ENCODE data around the gene PURB. TPM values are rescaled to one million over a fixed set of nuclear protein-coding genes. Genes with fewer than 3 reads are reported as not detected.
A peak's percentile ranks its signal among the peaks of the same experiment; 100 is the strongest.

Gene PURB
- total and polyA plus RNA-seq, 2 experiments from 2014 or later: 1.6 to 17.0 TPM

DNA sequence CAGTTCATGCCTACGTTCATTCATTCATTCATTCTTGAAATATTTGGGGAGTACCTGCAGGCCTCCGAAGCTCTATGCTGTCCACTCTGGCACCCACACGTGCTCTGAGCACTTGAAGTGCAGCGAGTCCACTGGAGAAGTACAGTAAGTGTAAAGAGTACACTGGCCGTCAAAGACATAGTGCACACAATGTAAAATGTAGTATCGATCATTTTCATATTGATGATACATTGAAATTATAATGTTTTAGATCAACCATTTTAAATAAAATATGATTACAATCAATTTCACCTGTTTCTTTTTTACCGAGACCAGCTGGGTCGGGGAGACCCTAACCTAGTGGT lies 37.0 kb upstream of the PURB start:
- Histone ChIP-seq H3K9me3 (ENCODE audit: low read depth) (no peaks in the 10 kb centered on the region), H3K79me2 (ENCODE audit: insufficient read depth) (no peaks in the 10 kb centered on the region), H3K27ac (no peak overlapping the region), H3K9ac (no peak overlapping the region), H3K4me1 (ENCODE audit: insufficient read depth) (no peaks in the 10 kb centered on the region), H3K36me3 (ENCODE audit: low read depth) (no peaks in the 10 kb centered on the region), H3K9me2 (ENCODE audit: insufficient read depth) (no peaks in the 10 kb centered on the region), H2AFZ (peak overlapping the region; percentile 68), H3F3A (ENCODE audit: insufficient read depth) (no peaks in the 10 kb centered on the region), H3K27me3 (replicated peaks; ENCODE audit: insufficient read depth) (no peaks in the 10 kb centered on the region), H4K20me1 (ENCODE audit: insufficient read depth) (no peaks in the 10 kb centered on the region), H3K4me3 (no peak overlapping the region), H3K4me2 (ENCODE audit: unreplicated experiment) (no peak overlapping the region)
- no peak for DNase-seq
- in situ Hi-C loops (cut with MboI): no loop called here
- 42 to 44% methylated on average over 8 of the region's 8 CpGs for WGBS, 2 experiments (ENCODE audit: low coverage in 1 of 2, low lambda C conversion rate in 2 of 2, missing lambda C conversion rate in 2 of 2)
- TF ChIP-seq EZH2phosphoT487 (IDR thresholded peaks at IDR 0.05; ENCODE audit: insufficient read depth, low read depth) (no peak), EZH2 (IDR thresholded peaks at IDR 0.05; ENCODE audit: insufficient read depth, poor library complexity, severe bottlenecking) (no peak)

DNA sequence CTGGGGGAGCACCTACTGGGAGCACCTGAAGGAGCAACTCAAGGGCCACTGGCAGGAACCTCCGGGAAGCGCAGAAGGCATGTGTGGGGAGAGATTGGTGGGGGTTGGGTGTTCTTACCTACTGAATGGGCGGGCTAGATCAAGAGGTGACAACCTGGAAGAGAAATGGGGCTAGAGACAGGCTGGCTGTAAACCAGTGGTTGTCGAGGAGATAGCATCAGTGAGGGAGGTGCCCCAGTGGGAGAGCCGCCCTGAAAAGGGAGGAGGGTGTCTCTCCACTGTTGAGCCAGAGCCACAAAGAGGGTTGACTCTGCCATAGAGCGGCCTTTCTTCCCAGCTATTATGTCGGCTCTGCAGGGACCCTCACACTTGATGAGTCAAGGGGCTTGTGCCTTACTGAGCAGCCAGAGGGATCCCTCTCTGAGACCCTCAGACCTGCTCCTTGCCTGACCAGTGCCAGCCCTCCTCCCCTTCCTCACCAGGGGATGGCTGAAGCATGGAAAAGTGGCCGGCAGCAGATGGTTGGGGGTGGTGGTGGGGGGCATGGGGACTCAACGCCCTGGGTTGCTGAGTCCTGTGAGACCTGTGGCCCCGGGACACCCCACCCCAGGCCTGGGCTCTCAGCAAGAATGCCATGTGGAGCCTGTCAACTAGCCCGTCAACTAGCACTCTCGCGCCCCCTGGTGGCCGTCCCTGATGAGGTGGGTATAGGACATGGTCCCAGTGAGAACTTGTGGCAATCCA lies 36.4 kb upstream of the PURB start:
- Histone ChIP-seq H4K20me1 (ENCODE audit: insufficient read depth) (no peaks in the 10 kb centered on the region), H3K9me2 (ENCODE audit: insufficient read depth) (no peaks in the 10 kb centered on the region), H3K9me3 (ENCODE audit: low read depth) (no peaks in the 10 kb centered on the region), H3K9ac (no peak overlapping the region), H3K79me2 (ENCODE audit: insufficient read depth) (no peaks in the 10 kb centered on the region), H3K27ac (no peak overlapping the region), H2AFZ (peak overlapping the region; percentile 68), H3K36me3 (ENCODE audit: low read depth) (no peaks in the 10 kb centered on the region), H3K4me1 (ENCODE audit: insufficient read depth) (no peaks in the 10 kb centered on the region), H3K4me3 (no peak overlapping the region), H3K4me2 (ENCODE audit: unreplicated experiment) (no peak overlapping the region), H3F3A (ENCODE audit: insufficient read depth) (no peaks in the 10 kb centered on the region), H3K27me3 (replicated peaks; ENCODE audit: insufficient read depth) (no peaks in the 10 kb centered on the region)
- TF ChIP-seq EZH2phosphoT487 (IDR thresholded peaks at IDR 0.05; ENCODE audit: insufficient read depth, low read depth) (no peak), EZH2 (IDR thresholded peaks at IDR 0.05; ENCODE audit: insufficient read depth, poor library complexity, severe bottlenecking) (no peak)
- in situ Hi-C loops (cut with MboI): no loop called here
- DNase-seq: peak; percentile 82
- WGBS, 2 experiments (ENCODE audit: low coverage in 1 of 2, low lambda C conversion rate in 2 of 2, missing lambda C conversion rate in 2 of 2): 26 to 27% methylated on average over 11 to 14 of the region's 14 CpGs

DNA sequence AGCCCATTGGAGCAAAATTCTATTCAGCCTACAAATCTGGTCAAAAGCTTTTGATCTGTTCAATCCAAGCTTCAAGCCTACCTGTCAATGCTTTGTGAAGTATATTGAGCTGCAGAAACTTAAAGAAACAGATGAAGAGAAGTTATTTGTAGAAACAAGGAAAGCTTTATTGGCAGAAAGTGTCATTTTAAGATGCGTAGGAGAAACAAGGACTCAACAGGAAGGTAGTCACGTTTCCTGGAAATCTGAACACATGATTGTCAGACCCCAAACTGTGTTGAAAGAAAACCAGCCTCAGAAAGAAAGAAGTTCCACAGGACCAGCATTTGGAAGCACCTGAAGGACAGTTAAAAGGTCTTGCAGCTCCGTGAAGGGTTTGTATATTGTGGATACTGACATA lies 34.8 kb upstream of the PURB start:
- Histone ChIP-seq H3K4me1 (ENCODE audit: insufficient read depth) (no peaks in the 10 kb centered on the region), H3K27ac (no peak overlapping the region), H3K9me3 (ENCODE audit: low read depth) (no peaks in the 10 kb centered on the region), H3K9me2 (ENCODE audit: insufficient read depth) (no peaks in the 10 kb centered on the region), H2AFZ (no peak overlapping the region), H3K36me3 (ENCODE audit: low read depth) (no peaks in the 10 kb centered on the region), H3K9ac (no peak overlapping the region), H3K4me2 (ENCODE audit: unreplicated experiment) (no peak overlapping the region), H3K27me3 (replicated peaks; ENCODE audit: insufficient read depth) (no peaks in the 10 kb centered on the region), H3K79me2 (ENCODE audit: insufficient read depth) (no peaks in the 10 kb centered on the region), H4K20me1 (ENCODE audit: insufficient read depth) (no peaks in the 10 kb centered on the region), H3K4me3 (no peak overlapping the region), H3F3A (ENCODE audit: insufficient read depth) (no peaks in the 10 kb centered on the region)
- DNase-seq: no peak
- TF ChIP-seq EZH2 (IDR thresholded peaks at IDR 0.05; ENCODE audit: insufficient read depth, poor library complexity, severe bottlenecking): no peak
- no peak for TF ChIP-seq EZH2phosphoT487 (IDR thresholded peaks at IDR 0.05; ENCODE audit: insufficient read depth, low read depth)
- in situ Hi-C loops (cut with MboI): no loop called here
- WGBS, 2 experiments (ENCODE audit: low coverage in 1 of 2, low lambda C conversion rate in 2 of 2, missing lambda C conversion rate in 2 of 2): 44 to 59% methylated on average over 3 of the region's 3 CpGs

DNA sequence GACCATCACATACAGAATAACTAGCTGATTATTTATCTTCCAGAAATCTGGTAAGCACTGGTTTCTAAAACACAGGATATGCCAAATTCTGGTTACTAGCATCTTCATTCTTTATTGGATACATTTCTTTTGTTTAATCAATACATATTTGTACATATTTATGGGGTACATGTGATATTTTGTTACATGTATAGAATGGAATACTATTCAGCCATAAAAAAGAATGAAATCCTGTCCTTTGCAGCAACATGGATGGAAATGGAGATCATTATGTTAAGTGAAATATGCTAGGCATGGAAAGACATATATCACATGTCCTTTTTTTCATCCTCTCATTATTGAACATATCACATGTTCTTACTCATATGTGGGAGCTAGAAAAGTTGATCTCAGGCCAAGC lies 32.7 kb upstream of the PURB start:
- Histone ChIP-seq H3K27ac (no peak overlapping the region), H3K4me2 (ENCODE audit: unreplicated experiment) (no peak overlapping the region), H3K9me2 (ENCODE audit: insufficient read depth) (no peaks in the 10 kb centered on the region), H3K4me3 (no peak overlapping the region), H3K36me3 (ENCODE audit: low read depth) (no peaks in the 10 kb centered on the region), H3K4me1 (ENCODE audit: insufficient read depth) (no peaks in the 10 kb centered on the region), H4K20me1 (ENCODE audit: insufficient read depth) (no peaks in the 10 kb centered on the region), H3F3A (ENCODE audit: insufficient read depth) (no peaks in the 10 kb centered on the region), H3K27me3 (replicated peaks; ENCODE audit: insufficient read depth) (no peaks in the 10 kb centered on the region), H3K79me2 (ENCODE audit: insufficient read depth) (no peaks in the 10 kb centered on the region), H3K9ac (no peak overlapping the region), H3K9me3 (ENCODE audit: low read depth) (no peaks in the 10 kb centered on the region), H2AFZ (no peak overlapping the region)
- in situ Hi-C loops (cut with MboI): no loop called here
- DNase-seq: no peak
- TF ChIP-seq EZH2phosphoT487 (IDR thresholded peaks at IDR 0.05; ENCODE audit: insufficient read depth, low read depth): no peak
- TF ChIP-seq EZH2 (IDR thresholded peaks at IDR 0.05; ENCODE audit: insufficient read depth, poor library complexity, severe bottlenecking): no peak

DNA sequence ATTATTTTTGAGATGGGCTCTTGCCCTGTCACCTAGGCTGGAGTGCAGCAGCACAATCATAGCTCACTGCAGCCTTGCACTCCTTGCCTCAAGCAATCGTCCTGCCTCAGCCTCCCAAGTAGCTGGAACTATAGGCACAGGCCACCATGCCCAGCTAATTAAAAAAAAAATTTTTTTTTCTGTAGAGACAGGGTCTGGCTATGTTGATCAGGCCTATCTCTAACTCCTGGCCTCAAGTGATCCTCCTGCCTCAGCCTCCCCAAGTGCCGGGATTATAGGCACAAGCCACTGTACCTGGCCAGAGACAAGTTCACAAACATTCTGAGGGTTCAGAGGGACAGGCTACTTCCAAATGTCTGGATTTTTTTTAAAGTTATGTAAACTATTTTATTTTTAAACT lies 32.1 kb upstream of the PURB start:
- no peak overlapping the region for H3K9ac ChIP-seq
- no peaks in the 10 kb centered on the region for H4K20me1 ChIP-seq (ENCODE audit: insufficient read depth)
- H2AFZ ChIP-seq: no peak overlapping the region
- no peaks in the 10 kb centered on the region for H3F3A ChIP-seq (ENCODE audit: insufficient read depth)
- no peaks in the 10 kb centered on the region for H3K9me3 ChIP-seq (ENCODE audit: low read depth)
- no peak overlapping the region for H3K4me2 ChIP-seq (ENCODE audit: unreplicated experiment)
- H3K9me2 ChIP-seq (ENCODE audit: insufficient read depth): no peaks in the 10 kb centered on the region
- H3K4me3 ChIP-seq: no peak overlapping the region
- 92 to 100% methylated on average over 2 of the region's 2 CpGs for WGBS, 2 experiments (ENCODE audit: low coverage in 1 of 2, low lambda C conversion rate in 2 of 2, missing lambda C conversion rate in 2 of 2)
- no peaks in the 10 kb centered on the region for H3K4me1 ChIP-seq (ENCODE audit: insufficient read depth)
- no peaks in the 10 kb centered on the region for H3K79me2 ChIP-seq (ENCODE audit: insufficient read depth)
- in situ Hi-C loops (cut with MboI): no loop called here
- H3K27me3 ChIP-seq (replicated peaks; ENCODE audit: insufficient read depth): no peaks in the 10 kb centered on the region
- H3K36me3 ChIP-seq (ENCODE audit: low read depth): no peaks in the 10 kb centered on the region
- TF ChIP-seq EZH2 (IDR thresholded peaks at IDR 0.05; ENCODE audit: insufficient read depth, poor library complexity, severe bottlenecking) (no peak), EZH2phosphoT487 (IDR thresholded peaks at IDR 0.05; ENCODE audit: insufficient read depth, low read depth) (no peak)
- no peak overlapping the region for H3K27ac ChIP-seq
- no peak for DNase-seq
